GM18505 (cell line): ENCODE measurements around the gene BICRA.

Source experiments
- ATAC-seq: cut with Tn5 transposase; IDR thresholded peaks from one replicate; pipeline ENCODE4 v1.9.1; 2021; ENCODE audit not compliant: unreplicated experiment
- POLR2A ChIP-seq: IDR thresholded peaks from 4 replicates; pipeline ENCODE4 v1.6.1; 2011; ENCODE audit warnings: borderline replicate concordance; ENCODE audit not compliant: insufficient read depth, insufficient read length; ENCODE audit errors: extremely low read depth

The BICRA gene

DNA sequence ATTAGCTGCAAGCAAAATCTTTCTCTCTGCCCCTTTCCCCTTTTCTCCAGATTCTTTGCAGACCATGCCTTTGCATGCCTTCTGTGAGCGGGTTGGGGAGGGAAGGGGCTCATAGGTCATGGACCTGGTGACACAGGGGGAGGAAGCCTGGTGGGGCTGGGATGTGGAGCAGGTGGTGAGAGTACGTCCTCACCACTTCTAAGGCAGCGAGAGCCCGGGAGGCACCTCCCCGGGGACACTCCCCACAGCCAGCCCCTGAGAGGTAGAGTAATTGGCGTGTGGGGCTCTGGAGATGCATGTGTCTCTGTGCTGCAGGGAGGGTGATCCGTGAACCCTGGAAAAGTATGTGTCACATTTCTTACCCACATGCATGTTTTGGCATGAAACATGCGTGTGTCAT, 61.8 kb downstream of the BICRA start:
- TF ChIP-seq POLR2A = no peak
- ATAC-seq = no peak

GRCh38 chr19:47671499-47671898, 62.6 kb downstream of the BICRA start:
- no peak for ATAC-seq
- no peak for TF ChIP-seq POLR2A

GRCh38 chr19:47673426-47673825, 64.5 kb downstream of the BICRA start:
- no peak for ATAC-seq
- no peak for TF ChIP-seq POLR2A

DNA sequence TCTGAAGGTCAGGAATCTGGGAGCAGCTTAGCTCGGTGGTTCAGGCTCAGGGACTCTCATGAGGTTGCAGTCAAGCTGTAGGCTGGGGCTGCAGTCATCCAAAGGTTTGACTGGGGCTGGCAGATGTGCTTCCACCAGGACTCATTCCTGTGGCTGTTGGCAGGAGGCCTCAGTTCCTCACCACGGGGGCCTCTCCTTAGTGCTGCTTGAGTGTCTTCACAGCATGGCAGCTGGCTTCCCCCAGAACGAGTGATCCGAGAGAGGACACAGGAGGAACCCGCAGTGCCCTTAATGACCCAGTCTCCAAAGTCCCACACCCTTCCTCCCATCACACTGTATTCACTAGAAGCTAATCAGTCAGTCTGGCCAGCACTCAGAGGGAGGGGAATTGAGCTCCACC, 65.6 kb downstream of the BICRA start:
- no peak for ATAC-seq
- TF ChIP-seq POLR2A = no peak

DNA sequence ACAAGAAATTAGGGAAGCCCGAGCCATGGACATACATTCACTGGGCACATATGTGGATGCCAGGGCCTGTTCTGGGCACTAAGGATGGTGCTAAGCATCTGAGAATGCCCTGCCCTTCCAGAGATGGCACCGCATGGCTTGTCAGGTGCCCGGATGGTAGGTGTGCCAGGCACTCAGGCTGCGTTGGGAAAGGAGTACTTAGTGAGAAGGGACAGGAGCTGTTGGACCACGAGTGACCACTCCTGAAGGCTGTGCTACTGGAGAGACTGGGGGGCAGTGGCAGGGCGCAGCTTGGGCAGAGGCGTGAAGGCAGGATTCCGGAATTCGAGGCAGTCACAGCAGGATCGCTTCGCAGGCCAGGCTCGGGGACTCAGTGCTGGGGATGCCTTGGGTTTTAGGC, 66.3 kb downstream of the BICRA start:
- no peak for ATAC-seq
- TF ChIP-seq POLR2A = no peak

- no peak for ATAC-seq
- no peak for TF ChIP-seq POLR2A
Observed at GRCh38 chr19:47675859-47676258, 66.9 kb downstream of the BICRA start.

GRCh38 chr19:47676811-47677210, 67.9 kb downstream of the BICRA start:
- no peak for TF ChIP-seq POLR2A
- no peak for ATAC-seq

DNA sequence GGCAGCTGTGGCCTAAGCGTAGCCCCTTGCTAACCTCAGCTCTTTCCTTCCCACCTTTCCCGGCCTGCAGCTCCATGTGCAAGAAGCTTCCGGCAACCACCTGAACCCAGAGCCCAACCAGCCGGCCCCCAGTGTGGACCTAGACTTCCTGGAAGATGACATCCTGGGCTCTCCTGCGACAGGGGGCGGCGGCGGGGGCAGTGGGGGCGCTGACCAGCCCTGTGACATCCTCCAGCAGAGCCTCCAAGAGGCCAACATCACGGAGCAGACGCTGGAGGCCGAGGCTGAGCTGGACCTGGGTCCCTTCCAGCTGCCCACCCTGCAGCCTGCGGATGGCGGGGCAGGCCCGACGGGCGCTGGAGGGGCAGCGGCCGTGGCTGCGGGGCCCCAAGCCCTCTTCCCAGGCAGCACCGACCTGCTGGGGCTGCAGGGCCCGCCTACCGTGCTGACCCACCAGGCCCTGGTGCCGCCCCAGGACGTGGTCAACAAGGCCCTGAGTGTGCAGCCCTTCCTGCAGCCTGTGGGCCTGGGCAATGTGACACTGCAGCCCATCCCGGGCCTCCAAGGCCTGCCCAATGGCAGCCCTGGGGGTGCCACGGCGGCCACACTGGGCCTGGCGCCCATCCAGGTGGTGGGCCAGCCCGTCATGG, 70.4 kb downstream of the BICRA start:
- no peak for ATAC-seq
- no peak for TF ChIP-seq POLR2A

- ATAC-seq = no peak
- TF ChIP-seq POLR2A = no peak
Observed at GRCh38 chr19:47679922-47680857, 71.3 kb downstream of the BICRA start.

DNA sequence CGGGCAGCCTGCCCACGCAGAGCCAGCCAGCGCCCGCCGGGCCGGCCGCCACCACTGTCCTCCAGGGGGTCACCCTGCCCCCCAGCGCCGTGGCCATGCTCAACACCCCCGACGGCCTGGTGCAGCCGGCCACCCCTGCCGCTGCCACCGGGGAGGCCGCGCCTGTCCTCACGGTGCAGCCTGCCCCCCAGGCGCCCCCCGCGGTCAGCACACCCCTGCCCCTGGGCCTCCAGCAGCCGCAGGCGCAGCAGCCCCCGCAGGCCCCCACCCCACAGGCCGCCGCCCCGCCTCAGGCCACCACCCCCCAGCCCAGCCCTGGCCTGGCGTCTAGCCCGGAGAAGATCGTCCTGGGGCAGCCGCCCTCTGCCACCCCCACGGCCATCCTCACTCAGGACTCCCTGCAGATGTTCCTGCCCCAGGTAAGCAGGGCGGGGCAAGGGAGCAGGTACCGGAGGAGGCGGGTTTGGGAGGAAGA, 72.0 kb downstream of the BICRA start:
- no peak for ATAC-seq
- no peak for TF ChIP-seq POLR2A

- no peak for ATAC-seq
- no peak for TF ChIP-seq POLR2A
Observed at GRCh38 chr19:47681388-47681787, 72.5 kb downstream of the BICRA start.

- ATAC-seq = no peak
- TF ChIP-seq POLR2A = no peak
Observed at GRCh38 chr19:47681936-47682335, 73.0 kb downstream of the BICRA start.

DNA sequence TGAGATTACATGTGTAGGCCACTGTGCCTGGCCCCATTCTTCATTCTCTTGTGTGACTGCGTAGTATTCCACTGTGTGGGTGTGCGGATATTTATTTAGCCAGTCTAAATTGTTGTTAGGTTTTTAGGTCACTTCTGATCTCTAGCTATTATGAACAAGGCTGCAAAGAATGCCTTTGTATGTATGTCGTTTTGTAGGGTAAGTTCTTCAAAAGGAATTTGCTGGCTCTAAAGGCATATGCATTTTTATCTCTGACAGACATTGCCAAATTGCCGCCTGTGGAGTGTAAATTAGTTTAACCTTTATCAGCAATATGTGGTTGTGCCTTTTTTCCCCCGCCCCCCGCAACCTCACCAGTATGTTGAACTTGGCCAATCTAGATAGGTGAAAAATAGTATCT, 74.0 kb downstream of the BICRA start:
- no peak for ATAC-seq
- no peak for TF ChIP-seq POLR2A
